Stimulated activated CD4-positive, alpha-beta T cell treated with anti-CD3 and anti-CD28 coated beads, Interleukin-1b, Interleukin-23, amount 100 ng/mL, for 24 hours (primary cell): ENCODE results near the gene ROPN1.

Experiments used
- DNase-seq, 4 experiments: peaks; one replicate each; pipeline ENCODE4 v3.0.0-alpha.2; 2020; ENCODE audit warnings: low read depth in 4 of 4, low spot score in 1 of 4

ROPN1 gene

DNA sequence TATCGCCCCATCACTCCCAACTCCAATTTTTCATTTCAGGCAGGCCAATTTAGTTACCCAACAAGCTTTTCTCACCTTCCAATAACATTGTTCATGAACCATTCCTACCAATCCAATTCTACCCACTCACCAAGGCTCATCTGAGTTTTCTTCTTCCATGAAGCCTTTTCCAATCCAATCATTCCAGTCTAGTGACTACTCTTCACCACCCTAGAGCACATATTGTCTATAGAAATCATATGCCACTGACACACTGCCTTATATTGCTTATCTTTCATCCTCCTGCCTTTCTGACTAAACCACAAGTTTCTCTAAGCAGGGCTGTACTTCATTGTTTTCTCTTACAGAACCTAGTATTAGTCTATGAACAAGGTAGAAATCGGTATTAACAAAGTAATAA lies 42.3 kb downstream of the ROPN1 start:
- DNase-seq = no peak

GRCh38 chr3:123948449-123948848 lies 43.5 kb downstream of the ROPN1 start:
- no peak for DNase-seq

GRCh38 chr3:123947482-123947881 lies 44.4 kb downstream of the ROPN1 start:
- no peak for DNase-seq

GRCh38 chr3:123941542-123941941 lies 50.4 kb downstream of the ROPN1 start:
- DNase-seq = no peak

GRCh38 chr3:123941121-123941520 lies 50.8 kb downstream of the ROPN1 start:
- DNase-seq = no peak

- no peak for DNase-seq
These were observed 52.2 kb downstream of the ROPN1 start for GRCh38 chr3:123939706-123940105.

DNA sequence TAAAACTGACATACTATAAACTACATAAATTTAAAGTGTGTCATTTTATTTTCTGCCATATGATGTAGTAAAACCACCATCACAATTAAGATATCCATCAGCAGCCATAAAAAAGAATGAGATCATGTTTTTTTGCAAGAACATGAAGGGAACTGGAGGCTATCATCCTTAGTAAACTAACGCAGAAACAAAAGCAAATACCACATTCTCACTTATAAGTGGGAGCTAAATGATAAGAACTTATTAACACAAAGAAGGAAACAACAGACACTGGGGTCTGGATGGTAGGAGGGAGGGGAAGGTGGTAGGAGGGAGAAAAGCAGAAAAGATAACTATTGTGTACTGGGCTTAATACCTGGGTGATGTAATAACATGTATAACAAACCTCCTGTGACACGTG lies 55.5 kb downstream of the ROPN1 start:
- no peak for DNase-seq

- DNase-seq = no peak
These were observed 56.1 kb downstream of the ROPN1 start for GRCh38 chr3:123935830-123936229.

GRCh38 chr3:123934250-123934649 lies 57.7 kb downstream of the ROPN1 start:
- DNase-seq = no peak

DNA sequence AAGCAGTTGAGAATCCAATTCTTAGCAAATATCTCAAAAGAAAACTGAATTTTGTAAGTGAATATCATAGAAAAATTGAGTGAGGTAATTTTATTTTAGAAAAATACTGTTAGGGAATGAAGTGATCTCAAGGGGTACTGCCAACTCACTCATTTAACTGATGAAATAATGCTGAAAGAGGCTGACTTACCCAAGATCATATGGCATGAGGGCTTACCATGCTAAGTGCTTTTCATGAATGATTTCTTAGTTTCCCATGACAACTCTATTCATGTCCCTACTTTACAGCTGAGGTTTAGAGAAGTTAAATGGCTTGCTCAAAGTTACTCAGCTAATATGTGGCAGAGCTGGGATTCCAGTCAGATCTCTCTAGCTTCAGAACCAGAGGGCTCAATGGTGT lies 61.5 kb downstream of the ROPN1 start:
- no peak for DNase-seq

DNA sequence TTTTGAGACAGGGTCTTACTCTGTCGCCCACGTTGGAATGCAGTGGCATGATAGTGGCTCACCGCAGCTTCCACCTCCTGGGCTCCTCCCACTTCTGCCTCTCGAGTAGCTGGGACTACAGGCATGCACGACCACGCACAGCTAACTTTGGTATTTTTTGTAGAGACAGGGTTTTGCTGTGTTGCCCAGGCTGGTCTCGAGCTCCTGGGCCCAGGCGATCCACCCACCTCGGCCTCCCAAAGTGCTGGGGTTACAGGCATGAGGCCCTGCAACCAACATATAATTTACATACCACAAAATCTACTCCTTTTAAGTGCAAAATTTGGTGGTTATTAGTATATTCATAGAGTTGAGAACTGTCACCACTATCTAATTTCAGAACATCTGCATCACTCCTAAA lies 62.6 kb downstream of the ROPN1 start:
- no peak for DNase-seq

GRCh38 chr3:123926396-123926795 lies 65.5 kb downstream of the ROPN1 start:
- no peak for DNase-seq

GRCh38 chr3:123920868-123921267 lies 71.1 kb downstream of the ROPN1 start:
- DNase-seq = no peak

DNA sequence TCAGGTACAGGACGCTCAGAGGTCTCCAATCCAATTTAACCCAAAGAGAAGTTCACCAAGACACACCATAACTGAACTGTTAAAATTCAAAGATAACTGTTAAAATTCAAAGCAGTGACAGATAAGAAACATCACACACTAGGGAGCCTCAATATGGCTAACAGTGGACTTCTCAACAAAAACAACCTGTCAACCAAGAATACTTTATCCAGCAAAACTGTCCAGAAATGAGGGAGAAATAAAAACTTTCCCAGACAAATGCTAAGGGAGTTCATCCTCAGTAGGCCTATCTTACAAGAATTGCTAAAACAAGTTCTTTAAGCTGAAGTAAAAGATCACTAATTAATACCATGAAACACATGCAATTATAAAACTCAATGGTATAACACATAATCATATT lies 71.5 kb downstream of the ROPN1 start:
- DNase-seq = no peak

DNA sequence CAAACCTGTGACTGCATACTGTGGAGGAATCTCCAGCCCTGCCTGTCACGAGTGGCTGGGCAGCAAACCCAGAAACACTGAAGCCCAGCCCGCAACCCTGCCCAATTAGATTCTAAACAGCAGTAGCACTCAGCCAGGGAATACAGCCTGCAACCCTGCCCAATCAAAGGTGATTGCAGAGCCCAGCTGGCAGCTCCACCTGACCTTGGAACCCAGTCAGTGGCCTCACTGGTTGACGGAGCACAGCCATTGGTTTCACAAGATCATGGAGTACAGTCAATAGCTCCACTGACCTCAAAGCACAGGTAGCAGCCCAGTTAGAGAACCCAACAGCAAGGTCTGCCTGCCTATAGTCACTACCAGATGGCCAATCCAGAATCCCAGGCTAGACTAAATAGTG lies 72.6 kb downstream of the ROPN1 start:
- no peak for DNase-seq
